ENCODE results near the gene ATP8A2. TPM values are rescaled to one million over a fixed set of nuclear protein-coding genes. Genes with fewer than 3 reads are reported as not detected.

Gene ATP8A2
- total RNA-seq, 2 donors from 2014 or later = 0.13 to 0.21 TPM

DNA sequence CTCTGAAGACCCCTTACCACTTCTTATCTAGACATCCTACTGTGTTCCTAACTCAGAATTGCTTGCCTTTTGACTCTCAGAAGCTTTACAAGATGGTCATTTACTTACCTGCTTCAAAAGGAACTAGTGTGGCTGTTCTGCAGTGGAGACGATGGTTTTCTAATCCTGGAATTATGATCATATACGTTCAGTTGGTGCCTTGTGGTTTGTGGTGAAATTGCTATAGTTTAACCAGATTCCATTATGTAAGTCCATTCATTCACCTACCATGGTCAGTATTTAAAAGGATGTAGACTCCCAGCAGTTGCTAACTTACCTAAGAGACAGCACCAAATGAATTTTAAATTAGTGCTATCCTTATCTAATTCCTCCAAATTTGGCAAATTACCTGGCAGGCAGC, 469.2 kb downstream of the ATP8A2 start:
- no peaks in the 10 kb centered on the region for H3K36me3 Mint-ChIP-seq (ENCODE audit: low read depth)
- peaks cover 10% of the 10 kb centered on the region for H3K27me3 Mint-ChIP-seq
- peaks cover 4% of the 10 kb centered on the region for H3K4me1 Mint-ChIP-seq
- H3K27ac Mint-ChIP-seq = no peak overlapping the region
- H3K9me3 Mint-ChIP-seq = no peaks in the 10 kb centered on the region
- ATAC-seq (replicated peaks) = no peak
- H3K4me3 Mint-ChIP-seq = no peak overlapping the region

DNA sequence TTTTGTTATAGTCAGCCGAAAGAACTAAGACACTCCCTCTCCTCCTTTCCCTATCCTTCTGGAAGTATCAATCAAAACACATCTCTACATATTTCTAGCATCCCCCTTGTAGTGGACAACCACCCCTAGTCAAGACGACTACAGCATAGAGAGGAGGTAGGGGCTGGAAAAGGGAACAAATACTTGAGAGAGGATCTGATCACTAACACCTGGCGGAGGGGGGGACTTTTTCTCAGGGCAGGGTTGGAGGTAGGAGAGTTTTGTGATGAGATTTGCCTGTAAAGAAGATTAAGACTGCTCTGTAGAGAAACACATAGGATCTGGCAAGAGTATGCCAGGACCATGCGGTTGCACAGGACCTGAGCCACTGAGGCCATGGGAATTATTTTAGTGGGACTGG, 471.9 kb downstream of the ATP8A2 start:
- H3K4me3 Mint-ChIP-seq = no peak overlapping the region
- no peaks in the 10 kb centered on the region for H3K9me3 Mint-ChIP-seq
- H3K36me3 Mint-ChIP-seq (ENCODE audit: low read depth) = no peaks in the 10 kb centered on the region
- no peak overlapping the region for H3K27ac Mint-ChIP-seq
- H3K4me1 Mint-ChIP-seq = peaks cover 15% of the 10 kb centered on the region
- peaks cover 7% of the 10 kb centered on the region for H3K27me3 Mint-ChIP-seq
- no peak for ATAC-seq (replicated peaks)

DNA sequence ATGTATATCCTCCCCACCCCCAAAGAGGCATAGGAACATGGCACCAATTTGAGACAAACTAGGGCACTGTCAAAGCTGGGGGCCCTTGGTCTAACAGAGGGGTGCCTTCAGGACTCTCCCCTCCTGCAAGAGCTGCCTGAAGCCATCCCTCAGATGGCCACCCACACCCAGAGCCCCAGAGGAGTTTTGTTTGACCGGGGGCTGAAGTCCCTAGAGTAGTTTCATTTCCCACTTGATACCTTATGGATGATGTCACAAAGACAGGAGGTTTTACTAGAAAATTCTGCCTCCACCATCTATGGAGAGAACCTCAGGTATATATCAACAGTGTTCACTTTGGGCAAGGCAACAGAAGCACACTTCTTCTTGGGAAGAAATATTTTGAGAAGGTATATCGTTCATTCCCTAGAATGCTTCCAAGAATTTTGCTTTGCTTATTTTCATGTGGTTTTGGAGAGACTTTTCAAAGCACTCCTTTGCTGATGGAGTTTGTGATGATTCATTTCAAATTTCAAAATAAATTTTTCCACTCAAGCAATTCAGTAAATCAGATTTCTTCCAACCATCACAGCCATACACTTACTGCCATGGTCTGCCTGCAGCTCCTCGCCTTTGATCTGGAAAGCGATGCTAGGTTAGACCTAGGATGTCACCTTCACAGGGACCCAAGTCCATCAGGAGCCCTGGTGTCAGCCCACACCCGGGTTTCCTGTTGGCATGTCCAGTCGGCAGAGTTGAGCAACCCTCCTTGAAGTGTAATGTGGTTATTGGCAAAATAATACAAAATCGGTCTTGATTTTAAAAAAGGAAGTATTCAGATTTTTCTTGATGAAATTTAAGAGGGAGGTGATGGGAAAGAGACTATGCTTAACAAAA, 473.0 kb downstream of the ATP8A2 start:
- no peak for ATAC-seq (replicated peaks)
- Mint-ChIP-seq H3K27ac (no peak overlapping the region), H3K4me3 (no peak overlapping the region), H3K9me3 (no peaks in the 10 kb centered on the region), H3K36me3 (ENCODE audit: low read depth) (no peaks in the 10 kb centered on the region), H3K27me3 (peaks cover 7% of the 10 kb centered on the region), H3K4me1 (peaks cover 15% of the 10 kb centered on the region)

DNA sequence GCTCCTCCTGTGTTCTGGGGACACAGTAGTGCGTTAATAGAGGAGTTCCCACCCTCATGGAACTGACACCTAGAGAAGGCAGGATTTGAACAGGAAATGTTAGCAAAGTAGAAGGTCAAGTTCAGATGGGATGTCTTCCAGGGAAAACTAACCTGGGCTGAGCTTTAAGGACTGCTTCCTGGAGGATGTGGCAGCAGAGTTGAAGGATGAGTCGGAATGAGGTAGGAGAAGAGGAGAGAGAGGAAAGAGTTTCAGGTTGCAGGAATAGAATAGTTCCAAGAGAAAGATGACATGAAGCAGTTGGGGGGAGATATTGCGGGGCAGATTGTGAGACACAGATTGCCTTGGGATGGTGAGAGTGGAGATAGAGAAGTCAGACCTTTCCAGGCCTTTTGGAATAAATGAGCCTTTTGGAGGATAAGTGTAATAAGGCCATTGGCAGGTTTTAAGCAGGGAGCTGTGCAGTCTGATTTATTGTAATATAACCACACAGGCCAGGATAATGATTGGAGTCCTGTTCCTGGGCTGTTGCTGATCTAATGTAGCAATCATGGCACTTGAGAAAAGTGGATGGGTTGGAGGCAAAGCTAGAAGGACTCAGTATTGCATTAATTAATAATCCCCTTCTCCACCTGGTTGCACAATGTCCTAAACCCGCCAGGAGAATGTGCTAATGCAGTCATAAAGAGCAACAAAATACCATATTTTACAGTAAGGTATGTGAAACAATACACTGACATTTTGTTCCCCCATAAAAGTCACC, 474.6 kb downstream of the ATP8A2 start:
- Mint-ChIP-seq H3K27me3 (peaks cover 7% of the 10 kb centered on the region), H3K36me3 (ENCODE audit: low read depth) (no peaks in the 10 kb centered on the region), H3K27ac (no peak overlapping the region), H3K4me3 (peak overlapping the region; percentile 42), H3K9me3 (no peaks in the 10 kb centered on the region), H3K4me1 (peaks cover 15% of the 10 kb centered on the region)
- ATAC-seq (replicated peaks) = no peak

DNA sequence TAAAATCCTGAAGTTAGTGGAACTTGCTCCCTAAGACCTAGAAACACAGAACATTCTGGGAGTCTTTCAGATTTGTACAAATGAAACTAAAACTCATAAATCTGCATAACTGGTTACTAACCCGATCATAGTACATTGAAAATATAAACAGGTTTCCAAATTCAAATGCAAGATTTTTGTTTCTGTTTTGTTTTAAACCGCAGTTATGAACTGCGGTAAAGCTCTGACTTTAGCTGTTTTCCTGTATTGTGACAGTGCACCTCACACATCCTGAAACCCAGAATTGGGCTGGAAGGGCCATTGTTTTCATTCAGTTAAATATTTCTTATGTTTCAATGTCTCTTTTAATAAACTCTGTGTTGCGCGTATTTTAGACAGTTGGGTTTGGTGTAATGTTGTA, 475.4 kb downstream of the ATP8A2 start:
- peak; percentile 90 for ATAC-seq (replicated peaks)
- peaks cover 1% of the 10 kb centered on the region for H3K27me3 Mint-ChIP-seq
- H3K4me1 Mint-ChIP-seq = peaks cover 15% of the 10 kb centered on the region
- no peaks in the 10 kb centered on the region for H3K9me3 Mint-ChIP-seq
- H3K4me3 Mint-ChIP-seq = peak overlapping the region; percentile 42
- H3K27ac Mint-ChIP-seq = peak overlapping the region; percentile 82
- H3K36me3 Mint-ChIP-seq (ENCODE audit: low read depth) = no peaks in the 10 kb centered on the region

DNA sequence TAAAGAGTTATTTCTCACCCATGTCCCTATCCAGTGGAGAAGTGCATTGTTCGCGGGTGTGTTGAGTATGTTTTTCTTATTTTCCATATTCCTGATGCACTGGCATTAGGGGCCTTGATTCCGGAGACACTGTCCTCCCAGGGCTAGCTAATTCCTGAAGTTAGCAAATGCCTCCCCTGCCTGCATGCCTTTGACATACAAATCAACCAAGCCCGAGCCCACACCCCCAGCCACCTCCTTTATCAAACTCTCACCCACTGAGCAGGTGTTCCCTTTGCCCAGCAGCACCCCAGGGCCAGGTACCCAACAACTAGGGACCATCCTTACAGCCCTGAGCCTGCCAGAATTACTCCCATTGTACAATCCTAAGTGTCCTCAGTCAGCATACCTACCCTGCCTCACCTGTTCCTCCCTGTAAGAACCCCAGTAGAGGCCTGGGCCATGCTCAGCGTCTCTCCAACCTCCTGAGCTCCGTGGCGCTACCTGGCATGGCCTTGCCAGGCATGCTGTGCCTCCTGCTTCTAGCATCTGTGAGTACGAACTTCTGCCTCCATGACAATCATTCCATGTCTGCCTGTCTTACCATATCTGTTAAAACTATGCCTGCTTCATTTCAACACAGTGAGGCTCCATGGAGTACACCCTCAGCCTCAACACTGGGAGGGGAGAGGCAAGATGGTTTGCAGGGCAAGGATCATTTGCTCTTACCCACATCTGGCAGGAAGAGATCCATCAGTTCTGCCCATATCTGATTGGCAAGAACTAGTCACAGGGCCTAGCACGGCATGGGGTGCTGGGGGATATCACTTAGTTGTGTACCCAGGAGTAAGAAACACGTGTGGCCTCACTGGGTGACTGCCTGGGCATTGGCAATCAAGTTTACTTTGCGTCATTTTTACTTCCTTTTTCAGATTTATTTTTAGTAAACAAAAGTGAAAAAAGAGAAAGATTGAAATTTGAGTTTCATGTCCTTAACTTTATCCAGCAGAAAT, 476.2 kb downstream of the ATP8A2 start:
- Mint-ChIP-seq H3K27me3 (no peaks in the 10 kb centered on the region), H3K27ac (peak overlapping the region; percentile 82)
- no peak for ATAC-seq (replicated peaks)

DNA sequence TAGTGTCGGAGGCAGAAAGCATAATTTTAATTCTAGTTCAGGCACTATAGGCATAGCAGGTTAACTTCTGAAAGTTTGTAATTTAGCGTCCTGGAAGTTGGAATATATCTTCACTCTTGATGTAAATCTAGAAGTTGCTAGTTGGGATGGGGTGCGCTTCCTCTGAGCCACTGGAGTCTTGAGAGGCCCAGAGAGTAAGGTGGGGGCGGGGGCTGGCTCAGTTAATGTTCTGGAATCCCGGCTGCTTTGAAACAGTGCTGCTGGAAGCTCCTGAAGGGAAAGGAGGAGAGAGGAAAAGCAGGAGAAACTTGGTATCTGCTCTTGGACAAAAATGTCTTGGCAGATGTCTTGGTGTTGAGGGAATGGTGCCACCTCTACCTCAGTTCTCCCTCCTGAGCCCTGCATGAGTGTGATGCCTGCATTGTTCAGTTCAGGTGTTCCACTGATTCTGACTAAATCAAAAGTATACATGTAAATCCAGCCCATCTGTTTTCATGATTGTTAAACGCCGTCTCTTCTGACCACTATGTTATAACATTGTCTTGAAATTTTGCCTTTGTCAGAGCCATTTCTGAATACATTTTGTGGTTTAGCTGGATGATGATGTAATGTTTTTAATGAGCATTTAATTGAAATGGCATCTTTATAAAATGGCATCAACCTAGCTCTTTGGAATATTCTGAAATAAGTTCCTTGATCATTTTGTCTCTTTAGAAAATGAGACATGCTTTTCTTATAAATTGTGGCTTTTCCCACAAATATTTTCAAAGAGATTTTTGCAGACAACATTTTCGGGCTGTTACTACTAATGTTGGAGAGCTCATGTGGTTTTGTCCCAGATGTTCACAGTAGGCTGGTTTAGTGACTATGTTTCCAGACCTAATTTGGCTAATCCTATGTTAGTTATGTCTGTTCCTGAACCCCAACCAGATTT, 477.3 kb downstream of the ATP8A2 start:
- no peaks in the 10 kb centered on the region for H3K9me3 Mint-ChIP-seq
- no peak overlapping the region for H3K27ac Mint-ChIP-seq
- H3K4me3 Mint-ChIP-seq = no peak overlapping the region
- ATAC-seq (replicated peaks) = no peak
- no peaks in the 10 kb centered on the region for H3K27me3 Mint-ChIP-seq
- H3K36me3 Mint-ChIP-seq (ENCODE audit: low read depth) = no peaks in the 10 kb centered on the region
- peaks cover 11% of the 10 kb centered on the region for H3K4me1 Mint-ChIP-seq

More for the DNA sequence above, 476.2 kb downstream of the ATP8A2 start:
- Mint-ChIP-seq H3K4me3 (peak overlapping the region; percentile 42), H3K36me3 (ENCODE audit: low read depth) (no peaks in the 10 kb centered on the region), H3K9me3 (no peaks in the 10 kb centered on the region), H3K4me1 (peaks cover 15% of the 10 kb centered on the region)

DNA sequence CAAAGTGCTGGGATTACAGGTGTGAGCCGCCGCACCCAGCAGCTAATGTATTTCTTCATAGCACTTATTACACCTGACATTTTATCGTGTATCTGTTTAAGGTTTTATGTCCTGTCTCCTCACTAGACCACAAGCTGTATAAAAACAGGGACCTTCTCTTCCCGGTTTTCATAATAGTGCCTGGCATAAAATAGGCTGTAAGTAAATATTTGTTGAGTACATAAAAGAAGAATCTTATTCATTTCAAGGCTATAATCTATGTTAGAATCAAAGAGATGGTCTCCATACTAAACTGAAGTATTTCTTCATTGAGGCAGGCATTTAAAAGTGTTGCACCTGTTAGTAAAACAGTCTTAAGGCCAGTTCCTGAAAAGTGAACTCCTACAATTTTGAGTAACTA, 486.1 kb downstream of the ATP8A2 start:
- Mint-ChIP-seq H3K27ac (no peak overlapping the region), H3K9me3 (no peaks in the 10 kb centered on the region), H3K27me3 (peaks cover 3% of the 10 kb centered on the region), H3K4me3 (no peak overlapping the region), H3K4me1 (no peaks in the 10 kb centered on the region), H3K36me3 (ENCODE audit: low read depth) (no peaks in the 10 kb centered on the region)
- ATAC-seq (replicated peaks) = no peak

DNA sequence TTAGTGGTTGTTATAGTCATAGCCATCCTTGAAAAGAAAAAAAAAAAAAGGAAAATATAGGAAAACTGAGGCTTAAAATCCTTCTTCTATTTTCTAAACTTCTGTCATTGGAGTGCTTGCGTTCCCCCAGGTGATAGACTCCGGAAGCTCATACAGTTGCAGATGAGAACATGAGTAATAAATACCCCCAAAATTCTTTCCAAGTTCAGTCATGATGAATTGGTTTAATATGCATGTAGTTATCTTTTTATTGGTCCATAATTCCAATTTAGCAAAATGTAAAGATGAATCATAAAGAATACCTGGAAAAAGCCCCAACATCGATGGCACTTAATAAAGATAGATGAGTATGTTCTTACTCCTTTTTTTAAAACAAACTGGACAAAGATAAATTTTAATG, 487.8 kb downstream of the ATP8A2 start:
- Mint-ChIP-seq H3K9me3 (no peaks in the 10 kb centered on the region), H3K4me1 (no peaks in the 10 kb centered on the region), H3K4me3 (no peak overlapping the region), H3K27ac (no peak overlapping the region), H3K36me3 (ENCODE audit: low read depth) (no peaks in the 10 kb centered on the region), H3K27me3 (peaks cover 8% of the 10 kb centered on the region)
- ATAC-seq (replicated peaks) = no peak

DNA sequence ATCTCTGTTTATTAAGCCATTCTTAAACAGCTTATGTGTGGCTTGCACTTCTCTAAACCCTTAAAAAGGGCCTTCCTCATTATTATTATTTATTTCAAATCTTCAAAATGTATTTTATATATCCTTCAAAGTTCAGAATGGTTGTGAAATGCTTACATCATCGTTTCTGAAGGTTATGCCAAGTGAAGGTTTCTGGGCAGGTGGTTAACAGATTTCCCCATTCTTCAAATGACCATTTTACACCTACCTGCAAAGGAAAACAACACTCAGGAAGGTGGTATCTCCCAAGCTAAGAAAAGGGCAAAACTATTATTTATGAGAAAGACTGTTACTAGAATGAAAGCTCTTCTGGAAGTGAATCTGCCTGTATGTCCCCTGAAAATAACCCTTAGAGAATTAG, 488.5 kb downstream of the ATP8A2 start:
- ATAC-seq (replicated peaks) = no peak
- H3K27ac Mint-ChIP-seq = no peak overlapping the region
- H3K4me3 Mint-ChIP-seq = no peak overlapping the region
- no peaks in the 10 kb centered on the region for H3K4me1 Mint-ChIP-seq
- peaks cover 8% of the 10 kb centered on the region for H3K27me3 Mint-ChIP-seq
- H3K36me3 Mint-ChIP-seq (ENCODE audit: low read depth) = no peaks in the 10 kb centered on the region
- no peaks in the 10 kb centered on the region for H3K9me3 Mint-ChIP-seq

DNA sequence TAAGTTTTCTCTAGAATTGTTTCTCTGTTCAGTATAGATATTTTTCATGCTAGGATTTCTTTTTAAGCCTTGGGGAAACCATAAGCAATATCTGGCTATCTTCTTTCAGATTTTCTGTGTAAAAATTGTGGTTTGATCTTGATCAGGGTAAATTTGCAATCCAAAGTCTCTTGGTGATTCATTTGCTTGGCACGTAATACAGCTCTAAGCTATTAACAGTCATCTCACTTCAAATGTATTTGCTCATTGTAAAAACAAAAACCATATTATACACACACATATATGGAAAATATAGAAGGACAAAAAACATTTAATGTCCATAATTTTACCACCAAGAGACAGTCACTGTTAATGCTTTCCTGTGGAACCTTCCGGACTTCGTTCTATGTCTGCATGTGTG, 489.1 kb downstream of the ATP8A2 start:
- no peak overlapping the region for H3K27ac Mint-ChIP-seq
- no peaks in the 10 kb centered on the region for H3K36me3 Mint-ChIP-seq (ENCODE audit: low read depth)
- no peak for ATAC-seq (replicated peaks)
- H3K4me1 Mint-ChIP-seq = no peaks in the 10 kb centered on the region
- no peak overlapping the region for H3K4me3 Mint-ChIP-seq
- H3K27me3 Mint-ChIP-seq = peaks cover 8% of the 10 kb centered on the region
- H3K9me3 Mint-ChIP-seq = no peaks in the 10 kb centered on the region

DNA sequence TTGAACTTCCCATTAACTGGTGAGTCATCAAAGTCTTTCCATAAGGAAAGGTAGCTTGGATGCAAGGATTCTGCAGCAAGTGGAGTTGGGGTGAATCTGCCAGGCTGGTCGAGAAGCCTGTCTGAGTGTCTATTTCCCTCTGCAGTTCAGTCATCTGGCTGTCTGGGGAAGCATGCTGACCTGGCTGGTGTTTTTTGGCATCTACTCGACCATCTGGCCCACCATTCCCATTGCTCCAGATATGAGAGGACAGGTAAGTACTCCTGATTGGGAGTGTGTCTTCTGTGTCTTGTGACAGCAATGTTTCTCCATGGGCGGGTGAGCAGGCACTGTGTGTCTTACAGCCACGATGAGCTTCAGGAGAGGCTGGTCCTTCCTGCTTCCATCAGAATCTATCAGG, 490.4 kb downstream of the ATP8A2 start:
- no peak for ATAC-seq (replicated peaks)
- H3K9me3 Mint-ChIP-seq = no peaks in the 10 kb centered on the region
- H3K27me3 Mint-ChIP-seq = peaks cover 8% of the 10 kb centered on the region
- no peak overlapping the region for H3K4me3 Mint-ChIP-seq
- no peak overlapping the region for H3K27ac Mint-ChIP-seq
- H3K36me3 Mint-ChIP-seq (ENCODE audit: low read depth) = no peaks in the 10 kb centered on the region
- H3K4me1 Mint-ChIP-seq = no peaks in the 10 kb centered on the region

DNA sequence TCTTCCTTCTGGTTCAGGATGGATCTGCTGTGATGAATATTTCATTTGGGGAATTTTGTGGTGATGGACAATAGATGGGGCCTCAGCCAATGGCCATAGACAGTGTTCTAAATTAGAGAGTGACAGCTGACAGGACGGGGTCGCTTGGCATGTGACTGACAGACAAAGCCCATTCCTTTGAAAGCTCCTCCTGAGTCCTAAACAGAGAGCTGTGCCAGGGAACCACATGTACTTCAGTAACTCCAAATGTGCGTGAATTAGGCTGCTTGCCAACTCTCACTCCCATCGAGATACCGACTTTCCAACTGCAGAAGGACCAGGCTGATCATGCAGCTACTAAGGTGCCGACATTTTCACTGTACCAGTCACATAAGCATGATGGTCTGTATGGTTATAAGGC, 492.3 kb downstream of the ATP8A2 start:
- Mint-ChIP-seq H3K4me3 (no peak overlapping the region), H3K27ac (no peak overlapping the region), H3K27me3 (peaks cover 8% of the 10 kb centered on the region), H3K4me1 (no peaks in the 10 kb centered on the region), H3K9me3 (no peaks in the 10 kb centered on the region), H3K36me3 (ENCODE audit: low read depth) (no peaks in the 10 kb centered on the region)
- no peak for ATAC-seq (replicated peaks)

Data from activated T-helper 17 cell treated with anti-CD3 and anti-CD28 coated beads, Interleukin-2, amount 50 U/mL, for 72 hours (primary cell).